Activated CD4-positive, alpha-beta T cell treated with anti-CD3 and anti-CD28 coated beads for 1 hour (primary cell): Measurements from ENCODE around the gene ACOX1.

Experiments used
- DNase-seq: peaks from one replicate; pipeline ENCODE4 v3.0.0-alpha.2; 2020

The ACOX1 gene

DNA sequence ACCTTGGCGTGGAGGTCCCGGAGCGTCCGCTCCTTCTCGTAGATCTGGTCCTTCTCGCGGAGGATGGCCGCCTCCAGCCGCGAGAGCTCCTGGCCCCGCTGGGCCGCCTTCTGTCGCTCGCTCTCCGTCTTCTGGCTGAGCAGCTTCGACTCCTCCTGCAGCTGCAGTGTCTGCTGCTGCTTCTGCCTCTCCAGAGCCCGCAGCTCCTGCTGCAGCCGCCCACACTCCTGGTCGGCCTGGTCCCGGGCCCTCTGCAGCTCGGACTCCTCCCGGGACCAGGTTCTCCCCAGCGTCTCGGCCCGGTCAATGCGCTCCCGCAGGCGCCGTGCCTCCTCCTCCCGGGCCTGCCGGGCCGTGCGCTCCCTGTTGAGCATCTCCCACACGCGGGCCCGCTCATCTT is 29.2 kb upstream of the ACOX1 start:
- no peak for DNase-seq

DNA sequence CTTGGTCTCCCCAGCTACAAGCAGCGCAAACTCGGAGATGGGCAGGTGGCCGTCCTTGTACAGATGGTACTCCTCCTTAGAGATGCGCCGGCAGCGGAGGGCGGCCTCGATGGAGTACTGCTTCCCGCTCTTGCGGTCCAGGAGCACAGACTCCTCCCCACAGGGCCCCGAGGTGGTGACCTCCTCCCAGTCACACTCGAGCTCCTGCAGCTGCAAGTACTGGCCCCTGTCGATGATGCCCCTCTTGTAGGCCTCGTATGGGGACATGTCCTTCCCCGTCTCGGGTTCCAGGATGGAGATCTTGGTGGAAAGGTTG is 28.8 kb upstream of the ACOX1 start:
- DNase-seq, result no peak

DNA sequence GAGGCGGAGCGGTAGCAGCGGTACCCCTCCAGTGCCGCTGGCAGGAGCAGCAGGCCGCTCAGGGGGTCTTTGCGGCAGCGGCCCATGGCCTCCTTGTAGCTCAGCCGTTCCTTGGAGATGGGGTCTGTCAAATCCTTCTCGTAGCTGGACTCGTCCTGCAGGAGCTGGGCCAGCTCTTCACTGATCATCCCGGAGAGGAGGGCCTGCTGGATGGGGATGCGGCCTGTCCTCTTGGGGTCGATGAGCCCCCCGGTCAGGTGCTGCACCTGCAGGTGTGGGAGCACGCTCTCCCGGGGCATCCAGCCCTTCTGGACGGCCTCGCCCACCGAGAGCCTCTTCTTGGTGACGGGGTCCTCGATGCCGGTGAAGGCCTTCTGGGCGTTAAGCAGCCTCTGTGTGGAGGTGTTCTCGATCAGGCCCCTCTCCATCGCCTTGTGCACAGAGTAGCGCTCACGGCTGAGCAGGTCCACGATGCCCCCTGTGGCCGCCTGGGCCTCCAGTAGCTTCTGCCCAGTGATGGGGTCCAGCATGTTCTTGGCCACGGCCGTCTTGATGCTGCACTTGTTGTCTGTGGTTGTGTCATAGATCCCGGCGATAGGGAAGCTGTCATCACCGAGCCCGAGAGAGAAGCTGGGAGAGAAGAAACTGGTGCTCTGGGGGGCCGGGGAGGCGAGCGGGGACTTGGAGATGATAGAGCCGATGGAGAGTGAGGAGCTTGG is 28.3 kb upstream of the ACOX1 start:
- no peak for DNase-seq

DNA sequence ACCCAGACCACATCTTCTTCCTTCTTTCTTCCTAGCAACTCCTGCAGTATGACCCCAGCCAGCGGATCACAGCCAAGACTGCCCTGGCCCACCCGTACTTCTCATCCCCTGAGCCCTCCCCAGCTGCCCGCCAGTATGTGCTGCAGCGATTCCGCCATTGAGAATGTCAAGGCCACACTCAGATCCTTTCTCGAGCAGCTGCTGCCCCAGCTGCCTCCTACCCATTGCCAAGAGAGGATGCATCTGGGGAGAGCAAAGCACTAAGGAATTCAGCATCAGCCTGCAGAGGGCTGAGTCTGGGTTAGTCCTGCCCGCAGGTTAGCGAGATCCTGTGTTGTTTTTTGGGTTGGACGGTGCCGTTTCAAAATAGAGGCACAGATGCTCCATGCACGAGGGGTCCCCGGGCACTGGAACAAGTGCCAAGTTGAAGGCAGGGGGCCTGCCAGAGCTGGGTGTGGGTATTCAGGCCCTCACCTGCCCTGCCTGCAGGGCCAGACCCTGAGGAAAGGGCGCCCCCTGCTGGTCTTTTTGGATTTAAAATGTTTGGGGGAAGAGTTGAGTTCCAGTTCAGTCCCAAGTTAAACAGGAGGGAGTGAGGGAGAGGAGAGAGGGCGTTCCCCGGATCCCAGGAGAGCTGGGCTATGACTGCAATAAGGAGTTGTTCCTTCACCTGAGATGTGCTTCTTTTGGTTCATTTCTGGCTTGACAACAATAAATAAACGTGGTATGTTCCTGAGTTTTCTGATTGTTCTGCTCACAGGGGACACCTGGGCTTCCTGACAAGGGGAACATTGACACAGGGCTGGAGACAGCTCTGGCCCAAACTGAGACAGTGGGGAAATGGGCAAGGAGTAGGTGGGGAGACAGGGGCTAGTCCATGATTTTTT is 26.5 kb upstream of the ACOX1 start:
- peak; percentile 70 for DNase-seq

GRCh38 chr17:76004750-76005262 is 25.8 kb upstream of the ACOX1 start:
- DNase-seq, result no peak

DNA sequence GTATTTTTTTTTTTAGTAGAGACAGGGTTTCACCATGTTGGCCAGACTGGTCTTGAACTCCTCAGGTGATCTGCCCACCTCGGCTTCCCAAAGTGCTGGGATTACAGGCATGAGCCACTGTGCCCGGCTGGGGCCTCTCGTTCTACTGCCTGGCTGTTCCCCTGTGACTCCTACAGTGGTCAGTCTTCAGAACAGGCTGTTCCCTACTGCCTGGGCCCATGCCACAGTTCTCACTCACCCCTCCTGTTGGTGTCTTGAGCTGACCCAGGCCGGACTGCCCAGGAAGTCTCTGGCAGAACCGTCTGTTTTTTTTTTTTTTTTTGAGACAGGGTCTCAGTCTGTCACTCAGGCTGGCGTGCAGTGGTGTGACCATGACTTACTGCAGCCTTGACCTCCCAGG is 24.9 kb upstream of the ACOX1 start:
- no peak for DNase-seq

- DNase-seq, result no peak
Measured at GRCh38 chr17:76002100-76002499, 23.1 kb upstream of the ACOX1 start.

- DNase-seq, result no peak
Measured at GRCh38 chr17:76000755-76001521, 22.0 kb upstream of the ACOX1 start, which contains the start of gene CDK3. Gene CDK3, plus strand, starts transcription at chr17:76000855. Its CDS starts 571 bp downstream, at chr17:76001426.

DNA sequence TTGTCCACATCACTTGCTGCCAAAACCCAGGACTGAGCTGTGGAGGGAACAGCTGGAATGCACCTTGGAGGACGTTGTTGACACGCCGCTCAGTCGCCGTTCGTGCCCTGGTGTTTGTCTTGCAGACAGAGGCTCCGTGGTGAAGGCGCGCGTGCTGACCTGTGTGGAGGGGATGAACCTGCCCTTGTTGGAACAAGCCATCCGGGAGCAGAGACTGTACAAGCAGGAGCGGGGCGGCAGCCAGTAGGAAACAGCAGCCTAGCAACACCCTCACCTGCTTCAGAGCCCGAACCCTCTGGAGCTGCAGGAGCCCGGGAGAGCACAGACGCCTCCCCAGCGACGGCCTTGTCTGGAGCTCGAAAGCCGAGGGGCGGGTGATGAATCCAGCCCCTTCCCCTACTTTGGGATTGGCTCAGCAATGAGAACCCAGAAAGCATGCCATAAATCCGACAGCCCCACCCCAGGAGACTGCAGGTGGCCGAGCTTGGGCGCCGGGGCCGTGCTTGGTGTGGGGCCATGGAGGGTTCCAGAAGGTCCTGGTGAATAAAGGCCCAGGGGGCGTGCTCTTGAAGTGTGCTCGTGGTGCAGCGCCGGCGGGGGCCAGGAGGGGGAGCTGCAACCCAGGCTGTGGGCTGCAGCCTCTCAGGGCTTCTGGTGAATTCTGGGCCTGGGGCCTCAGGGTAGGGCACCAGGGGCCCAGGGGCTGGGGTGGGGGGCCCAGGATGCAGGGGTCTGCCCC is 21.2 kb upstream of the ACOX1 start:
- peak; percentile 37 for DNase-seq

DNA sequence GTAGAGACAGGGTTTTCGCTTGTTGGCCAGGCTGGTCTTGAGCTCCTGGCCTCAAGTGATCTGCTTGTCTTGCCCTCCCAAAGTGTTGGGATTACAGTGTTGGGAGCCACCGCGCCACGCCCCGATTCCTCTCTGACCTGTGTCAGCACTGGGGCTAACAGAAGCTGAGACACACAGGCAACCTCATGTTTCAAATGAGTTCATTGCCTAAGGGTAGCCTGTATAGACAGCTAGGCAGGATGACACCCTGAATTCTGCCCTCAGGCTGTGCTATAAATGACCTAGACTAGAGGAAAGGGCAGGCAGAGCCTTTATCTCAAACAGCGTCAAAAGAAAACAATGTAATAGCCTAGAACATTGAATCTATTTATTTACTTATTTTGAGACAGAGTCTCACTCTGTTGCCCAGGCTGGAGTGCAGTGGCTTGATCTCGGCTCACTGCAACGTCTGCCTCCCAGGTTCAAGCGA is 19.4 kb upstream of the ACOX1 start:
- no peak for DNase-seq

DNA sequence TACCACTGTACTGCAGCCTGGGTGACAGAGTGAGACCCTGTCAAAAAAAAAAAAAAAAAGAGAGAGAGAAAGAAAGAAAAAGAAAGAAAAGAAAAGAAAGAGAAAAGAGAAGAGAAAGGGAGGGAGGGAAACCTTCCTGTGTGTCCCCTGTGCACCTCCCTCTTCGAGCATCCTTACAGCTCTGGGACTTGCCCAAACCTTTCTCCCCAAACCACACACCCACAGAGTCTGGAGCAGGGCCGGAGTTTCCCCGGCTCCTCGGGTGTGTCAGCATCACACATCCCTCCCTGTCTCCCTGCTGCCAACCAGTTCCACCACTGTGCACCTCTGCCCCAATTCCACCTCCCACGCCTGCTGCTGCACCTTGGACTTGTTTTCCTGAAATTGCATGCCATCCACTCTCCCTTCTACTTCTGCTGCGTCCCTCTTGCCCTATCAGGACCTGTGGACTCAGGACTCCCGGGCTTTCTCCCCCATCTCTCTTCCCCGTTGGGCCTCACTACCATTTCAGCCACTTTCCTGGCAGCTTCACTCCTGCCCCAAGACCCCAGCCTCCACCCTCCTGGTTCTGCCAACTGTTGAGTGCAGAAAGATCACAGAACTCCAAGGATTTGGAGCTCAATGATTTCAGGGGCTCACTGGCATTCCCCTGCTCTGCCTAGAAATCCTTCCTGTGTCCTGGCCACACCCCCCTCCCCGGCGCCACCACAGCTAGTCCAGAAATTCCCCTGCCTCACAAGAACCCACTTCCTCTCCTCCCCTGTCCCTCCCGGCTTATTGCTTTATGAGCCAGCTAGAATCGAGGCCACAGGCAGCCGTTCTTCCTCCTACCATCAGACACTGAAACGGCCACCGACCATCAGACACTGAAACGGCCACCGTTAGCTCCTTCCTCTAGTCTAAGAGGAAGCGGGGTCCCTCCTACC is 18.0 kb upstream of the ACOX1 start:
- DNase-seq, result no peak

DNA sequence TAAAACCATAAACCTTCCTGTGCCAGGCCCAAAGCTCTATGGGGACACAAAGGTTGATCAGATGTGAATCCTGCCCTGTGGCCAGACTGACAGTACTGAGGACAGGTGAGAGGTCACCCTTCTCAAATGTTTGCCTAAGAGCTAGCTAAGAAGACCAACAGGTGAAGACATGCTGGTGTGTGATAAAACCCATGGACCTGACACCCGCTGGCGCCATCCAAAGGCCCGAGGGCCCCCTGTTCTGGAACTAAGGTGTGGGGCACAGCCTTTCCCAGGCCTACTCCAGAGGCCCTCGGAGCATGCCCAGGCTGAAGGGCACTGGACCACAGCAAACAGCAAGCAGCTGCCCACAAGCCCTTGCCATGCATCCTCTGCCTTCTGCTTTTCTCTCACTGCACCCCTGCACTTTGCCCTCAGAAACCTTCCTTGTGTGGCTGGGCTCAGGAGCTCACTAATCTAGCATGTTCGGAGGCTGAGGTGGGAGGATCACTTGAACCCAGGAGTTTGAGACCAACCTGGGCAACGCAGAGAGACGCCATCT is 16.5 kb upstream of the ACOX1 start:
- no peak for DNase-seq

- no peak for DNase-seq
Measured at GRCh38 chr17:75994802-75995370, 15.9 kb upstream of the ACOX1 start.

- no peak for DNase-seq
Measured at GRCh38 chr17:75991396-75991795, 12.4 kb upstream of the ACOX1 start.

GRCh38 chr17:75987041-75987440 is 8.1 kb upstream of the ACOX1 start:
- DNase-seq, result no peak

DNA sequence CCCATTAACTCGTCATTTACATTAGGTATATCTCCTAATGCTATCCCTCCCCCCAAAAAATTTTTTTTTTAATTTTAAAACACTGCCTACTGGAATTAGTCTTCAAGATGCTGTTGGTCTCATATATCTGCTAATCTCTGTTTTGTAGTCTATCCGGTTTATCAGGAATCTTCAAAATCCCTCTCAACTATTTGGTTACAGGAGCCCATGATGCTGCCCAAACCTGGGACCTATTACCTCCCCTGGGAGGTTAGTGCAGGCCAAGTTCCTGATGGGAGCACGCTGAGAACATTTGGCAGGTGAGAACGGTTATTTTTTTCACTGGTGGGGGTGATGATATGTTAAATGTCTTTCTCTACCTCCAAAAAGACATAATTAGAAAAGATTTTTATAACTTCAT is 7.0 kb upstream of the ACOX1 start:
- no peak for DNase-seq

DNA sequence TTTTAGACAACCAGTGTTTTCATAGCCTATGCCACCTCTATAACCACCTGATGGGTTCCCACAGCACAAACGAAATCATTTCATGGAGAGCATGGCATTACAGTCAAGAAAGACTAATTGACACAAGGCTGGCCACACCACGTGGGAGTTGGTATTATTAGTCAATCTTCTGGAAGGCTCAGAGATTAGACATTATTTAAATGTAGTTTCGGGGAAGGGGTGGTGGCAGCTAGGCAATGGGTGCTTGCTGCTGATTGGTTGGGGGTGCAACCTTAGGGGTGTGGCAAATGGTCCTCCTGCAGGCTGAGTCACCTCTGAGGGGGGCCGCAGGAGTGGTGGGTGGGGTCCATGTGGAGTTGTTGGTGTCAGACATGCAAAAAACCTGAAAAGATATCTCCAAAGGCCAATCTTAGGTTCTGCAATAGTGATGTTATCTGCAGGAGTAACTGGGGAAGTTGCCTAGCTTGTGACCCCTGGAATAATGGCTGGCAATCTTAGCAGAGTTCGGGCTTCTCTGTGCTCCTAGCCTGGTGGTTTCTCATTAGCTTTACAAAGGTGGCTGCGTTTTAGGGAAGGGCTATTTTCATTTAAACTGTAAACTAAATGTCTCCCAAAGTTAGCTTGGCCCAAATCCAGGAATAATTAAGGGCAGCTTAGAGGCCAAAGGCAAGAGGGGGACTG is 4.7 kb upstream of the ACOX1 start:
- DNase-seq, result no peak

DNA sequence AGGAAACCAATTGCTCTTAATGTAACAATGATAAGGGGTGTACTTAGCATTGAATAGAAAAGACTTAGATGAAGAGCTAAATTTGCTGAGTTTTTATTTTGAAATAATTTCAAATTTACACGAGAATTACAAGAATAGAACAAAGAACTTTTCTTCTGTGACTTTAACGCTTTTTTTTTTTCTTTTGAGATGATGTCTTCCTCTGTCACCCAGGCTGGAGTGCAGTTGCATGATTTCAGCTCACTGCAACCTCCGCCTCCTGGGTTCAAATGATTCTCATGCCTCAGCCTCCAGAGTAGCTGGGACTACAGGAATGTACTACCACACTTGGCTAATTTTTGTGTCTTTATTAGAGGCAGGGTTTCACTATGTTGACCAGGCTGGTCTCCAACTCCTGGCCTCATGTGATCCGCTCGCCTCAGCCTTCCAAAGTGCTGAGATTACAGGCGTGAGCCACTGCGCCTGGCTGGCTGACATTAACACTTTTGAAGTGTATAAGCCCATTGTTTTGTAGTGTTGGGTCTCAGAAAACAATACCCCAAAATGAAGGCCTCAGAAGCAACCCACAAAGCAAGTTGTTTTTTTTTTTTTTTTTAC is 2.2 kb upstream of the ACOX1 start:
- no peak for DNase-seq

DNA sequence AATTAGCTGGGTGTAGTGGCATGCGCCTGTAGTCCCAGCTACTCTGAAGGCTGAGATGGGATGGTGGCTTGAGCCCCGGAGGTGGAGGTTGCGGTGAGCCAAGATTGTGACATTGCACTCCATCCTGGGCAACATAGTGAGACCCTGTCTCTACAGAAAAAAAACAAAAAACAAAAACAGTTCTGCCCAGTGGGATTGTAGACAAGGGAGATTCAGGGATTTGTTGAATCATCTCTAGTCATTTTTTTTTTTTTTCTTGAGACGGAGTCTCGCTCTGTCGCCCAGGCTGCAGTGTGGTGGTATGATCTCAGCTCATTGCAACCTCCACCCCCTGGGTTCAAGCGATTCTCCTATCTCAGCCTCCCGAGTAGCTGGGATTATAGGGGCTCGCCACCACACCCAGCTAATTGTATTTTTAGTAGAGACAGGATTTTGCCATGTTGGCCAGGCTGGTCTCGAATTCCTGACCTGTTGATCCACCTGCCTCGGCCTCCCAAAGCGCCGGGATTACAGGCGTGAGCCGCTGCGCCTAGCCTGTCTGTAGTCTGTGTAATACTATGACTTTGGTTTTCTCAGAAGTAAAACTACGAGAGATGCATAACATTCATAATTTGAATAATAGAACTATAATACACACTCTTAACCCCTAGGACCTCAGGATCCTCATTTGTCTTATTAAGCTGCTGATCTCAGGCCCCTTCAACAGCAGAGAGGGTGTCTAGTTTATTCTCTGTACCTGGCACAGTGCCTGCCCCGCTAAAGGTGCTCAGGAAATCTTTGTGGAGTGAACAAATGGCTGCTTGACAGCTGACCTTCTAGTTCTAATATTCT is 1.4 kb upstream of the ACOX1 start:
- DNase-seq, result no peak
